ENCODE measurements around the gene HOMER3.

GRCh38 chr19:18946918-18947317, 5.9 kb upstream of the HOMER3 start:
- TF ChIP-seq NANOG (IDR thresholded peaks at IDR 0.05; ENCODE audit: borderline replicate concordance) (no peak), CTCF (conservative IDR thresholded peaks at IDR 0.05; ENCODE audit: low read depth in 2 of 2) (no peak), ZNF462 (CRISPR knock-in tag; IDR thresholded peaks at IDR 0.05) (no peak), EZH2 (IDR thresholded peaks at IDR 0.05; ENCODE audit: low read depth, unreplicated experiment) (no peak), CREB1 (CRISPR knock-in tag; IDR thresholded peaks at IDR 0.05; ENCODE audit: low read depth) (no peak), JUNB (IDR thresholded peaks at IDR 0.05; ENCODE audit: unreplicated experiment) (no peak), POLR2AphosphoS5 (IDR thresholded peaks at IDR 0.05; ENCODE audit: low read depth) (no peak), REST (IDR thresholded peaks at IDR 0.05; ENCODE audit: unreplicated experiment) (no peak), ZNF114 (CRISPR knock-in tag; IDR thresholded peaks at IDR 0.05) (no peak), EZH2phosphoT487 (IDR thresholded peaks at IDR 0.05; ENCODE audit: unreplicated experiment) (no peak)

Measured in GM23338 (cell line).